Left ventricle myocardium inferior (tissue), 1 donor: ENCODE measurements around the gene ASTN2. TPM values are rescaled to one million over a fixed set of nuclear protein-coding genes. Genes with fewer than 3 reads are reported as not detected.

Experiments used
- DNase-seq: peaks from one replicate; pipeline ENCODE4 v3.0.0-alpha.2; 2020
- H3K27ac ChIP-seq: fragments of 200-600 bp; replicated peaks from 2 replicates; pipeline ENCODE4 v1.8.0; 2021
- H3K27me3 ChIP-seq: fragments of 200-600 bp; 2 replicates; pipeline ENCODE4 v1.8.0; 2021; ENCODE audit warnings: low read depth
- H3K36me3 ChIP-seq: fragments of 200-600 bp; 2 replicates; pipeline ENCODE4 v1.8.0; 2021
- H3K4me1 ChIP-seq: fragments of 200-600 bp; 2 replicates; pipeline ENCODE4 v1.8.0; 2021
- H3K4me3 ChIP-seq: fragments of 200-600 bp; 2 replicates; pipeline ENCODE4 v1.8.0; 2021; ENCODE audit warnings: mild to moderate bottlenecking, moderate library complexity
- H3K9me3 ChIP-seq: fragments of 200-600 bp; replicated peaks from 2 replicates; pipeline ENCODE4 v1.8.0; 2021
- intact Hi-C: fragments of 100-400 bp; cut with micrococcal nuclease; formaldehyde crosslinking; loops from one replicate; pipeline ENCODE4 v1.11.0; 2022
- total RNA-seq: library from RNA; stranded (reverse); fragmentation: NEBNext Ultra II Directional; extraction: Animal tissue kit (Norgen Biotek cat#: 25700); gene quantifications from one replicate; pipeline ENCODE4 v1.2.1, GENCODE V29; 2021
- TF ChIP-seq, protein P1 (sequence below): fragments of 200-600 bp; IDR thresholded peaks from 2 replicates; pipeline ENCODE4 v1.8.0; 2021; ENCODE audit warnings: antibody characterized with exemption, mild to moderate bottlenecking, borderline replicate concordance
- donor health status: DM: no; HTN: yes; CAD: no; lungs with severe emphysema.

ASTN2 gene
- total RNA-seq, 1 donor from 2014 or later, result 6.1 TPM

DNA sequence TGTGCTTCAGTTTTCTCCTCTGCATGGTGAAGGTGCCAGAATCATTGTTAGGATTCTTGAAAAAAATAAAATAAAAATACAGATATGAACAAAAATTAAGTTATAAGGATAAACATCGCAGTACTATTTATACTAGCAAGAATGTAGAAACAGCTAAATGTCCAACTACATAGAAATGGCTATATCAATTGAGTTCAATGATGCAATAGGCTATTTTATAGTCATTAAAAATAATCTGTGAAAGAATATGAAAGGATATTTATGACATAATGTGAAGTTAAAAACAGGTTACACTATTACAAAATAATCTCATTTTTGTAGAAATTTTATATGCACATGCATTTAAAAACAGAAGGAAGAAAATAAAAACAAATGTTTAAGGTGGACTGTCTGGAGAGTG, 926.5 kb downstream of the ASTN2 start:
- no peak for DNase-seq
- Histone ChIP-seq H3K27me3 (no peaks in the 10 kb centered on the region), H3K4me1 (no peaks in the 10 kb centered on the region), H3K9me3 (no peaks in the 10 kb centered on the region), H3K36me3 (peaks cover 3% of the 10 kb centered on the region), H3K27ac (no peak overlapping the region), H3K4me3 (no peak overlapping the region)
- intact Hi-C loops, result no loop called here
- TF ChIP-seq, protein P1, sequence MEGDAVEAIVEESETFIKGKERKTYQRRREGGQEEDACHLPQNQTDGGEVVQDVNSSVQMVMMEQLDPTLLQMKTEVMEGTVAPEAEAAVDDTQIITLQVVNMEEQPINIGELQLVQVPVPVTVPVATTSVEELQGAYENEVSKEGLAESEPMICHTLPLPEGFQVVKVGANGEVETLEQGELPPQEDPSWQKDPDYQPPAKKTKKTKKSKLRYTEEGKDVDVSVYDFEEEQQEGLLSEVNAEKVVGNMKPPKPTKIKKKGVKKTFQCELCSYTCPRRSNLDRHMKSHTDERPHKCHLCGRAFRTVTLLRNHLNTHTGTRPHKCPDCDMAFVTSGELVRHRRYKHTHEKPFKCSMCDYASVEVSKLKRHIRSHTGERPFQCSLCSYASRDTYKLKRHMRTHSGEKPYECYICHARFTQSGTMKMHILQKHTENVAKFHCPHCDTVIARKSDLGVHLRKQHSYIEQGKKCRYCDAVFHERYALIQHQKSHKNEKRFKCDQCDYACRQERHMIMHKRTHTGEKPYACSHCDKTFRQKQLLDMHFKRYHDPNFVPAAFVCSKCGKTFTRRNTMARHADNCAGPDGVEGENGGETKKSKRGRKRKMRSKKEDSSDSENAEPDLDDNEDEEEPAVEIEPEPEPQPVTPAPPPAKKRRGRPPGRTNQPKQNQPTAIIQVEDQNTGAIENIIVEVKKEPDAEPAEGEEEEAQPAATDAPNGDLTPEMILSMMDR, result no peak

DNA sequence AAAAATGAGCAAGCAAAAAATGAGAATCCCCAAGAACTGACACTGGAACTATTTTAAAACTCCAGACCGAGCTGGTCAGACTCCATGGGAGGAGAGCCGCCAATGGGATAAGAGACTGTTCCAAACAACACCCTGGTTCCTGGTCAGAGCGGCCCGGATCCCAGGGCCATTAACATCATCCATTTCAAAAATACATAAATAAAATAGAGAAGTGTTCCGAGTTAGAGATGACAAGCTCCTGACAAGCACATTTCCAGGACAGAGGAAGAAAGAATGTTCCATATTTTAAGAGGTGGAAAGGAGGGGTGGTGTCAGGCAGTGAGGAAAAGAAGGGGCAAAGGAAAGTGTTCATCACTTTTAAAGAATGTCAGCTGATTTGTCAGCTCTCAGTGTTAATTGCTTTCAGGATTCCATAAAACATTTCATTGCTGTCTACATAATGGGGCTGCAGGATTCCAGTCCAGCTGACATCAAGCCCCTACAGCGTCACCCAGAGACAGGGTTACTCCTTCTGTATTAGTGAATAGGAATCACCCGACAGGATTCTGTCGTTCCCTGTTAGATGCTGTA, 930.3 kb downstream of the ASTN2 start:
- TF ChIP-seq, protein P1, result no peak
- H3K27ac ChIP-seq, result no peak overlapping the region
- no peaks in the 10 kb centered on the region for H3K27me3 ChIP-seq
- peaks cover 3% of the 10 kb centered on the region for H3K36me3 ChIP-seq
- no peak overlapping the region for H3K4me3 ChIP-seq
- DNase-seq, result no peak
- H3K4me1 ChIP-seq, result no peaks in the 10 kb centered on the region
- intact Hi-C loops, result no loop called here
- H3K9me3 ChIP-seq, result no peaks in the 10 kb centered on the region

DNA sequence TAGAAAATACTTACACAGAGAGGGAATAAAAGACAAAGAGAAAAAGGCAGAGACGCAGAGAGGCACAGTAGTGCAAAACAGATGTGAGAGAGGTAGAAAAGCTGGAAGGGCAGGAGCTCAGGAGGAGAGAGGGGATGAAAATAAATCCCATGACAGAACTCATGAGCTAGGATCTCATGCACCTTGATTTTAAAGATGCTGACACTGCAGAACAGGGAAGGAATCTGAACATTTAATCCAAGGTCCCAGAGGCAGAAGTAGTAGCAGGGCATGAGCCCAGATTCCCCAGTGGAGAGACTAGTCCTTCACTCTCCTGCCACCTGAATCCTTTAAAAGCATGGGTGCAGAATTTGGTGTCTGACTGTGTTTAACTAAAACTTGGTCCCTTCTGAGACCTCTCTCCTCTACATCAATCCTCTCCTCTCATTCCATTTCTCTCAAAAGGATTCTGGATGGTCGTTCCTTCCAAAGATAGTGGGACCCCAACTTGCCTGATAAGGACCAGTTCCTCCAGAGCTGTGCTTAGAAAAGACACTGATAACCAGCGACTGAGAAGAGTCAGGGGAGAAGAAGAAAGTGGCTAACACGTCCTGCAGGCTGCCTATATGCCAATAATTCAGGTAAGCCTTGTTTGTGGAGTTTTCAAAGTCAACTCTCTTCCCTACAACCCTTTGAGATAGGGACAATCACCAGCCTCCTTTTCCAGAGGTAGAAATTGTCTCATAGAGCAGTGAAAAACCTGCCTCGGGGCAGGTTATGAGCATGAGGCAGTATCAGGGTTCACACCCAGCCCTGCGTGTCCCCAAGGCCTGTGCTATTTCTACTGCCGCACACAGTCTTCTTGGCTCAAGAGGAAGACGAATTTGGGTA, 931.0 kb downstream of the ASTN2 start:
- Histone ChIP-seq H3K9me3 (no peaks in the 10 kb centered on the region), H3K27me3 (no peaks in the 10 kb centered on the region), H3K4me1 (no peaks in the 10 kb centered on the region), H3K4me3 (no peak overlapping the region), H3K36me3 (peaks cover 3% of the 10 kb centered on the region), H3K27ac (no peak overlapping the region)
- no peak for DNase-seq
- TF ChIP-seq, protein P1, result no peak
- intact Hi-C loops, result no loop called here

DNA sequence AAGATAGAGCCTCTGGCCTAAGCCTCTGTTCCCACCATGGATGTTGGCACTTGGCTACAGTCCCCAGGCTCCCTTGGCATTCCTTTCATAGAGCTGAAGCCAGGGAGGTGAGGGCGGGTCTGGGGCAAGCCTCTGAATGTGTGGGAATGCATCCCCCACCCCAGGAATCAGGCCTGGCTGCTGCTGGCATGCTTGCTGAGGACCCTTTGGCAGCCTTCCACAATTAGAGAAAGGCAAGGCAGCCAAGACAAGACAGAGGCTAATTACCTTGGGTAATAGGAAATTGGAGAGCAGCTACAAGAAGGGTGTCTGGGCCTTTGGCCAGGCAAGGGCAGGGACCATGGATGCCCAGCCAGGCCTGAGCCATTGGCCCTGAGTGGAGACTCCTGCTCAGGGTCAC, 932.1 kb downstream of the ASTN2 start:
- intact Hi-C loops, result no loop called here
- TF ChIP-seq, protein P1, result no peak
- Histone ChIP-seq H3K4me1 (no peaks in the 10 kb centered on the region), H3K4me3 (no peak overlapping the region), H3K36me3 (peaks cover 3% of the 10 kb centered on the region), H3K27me3 (no peaks in the 10 kb centered on the region), H3K9me3 (no peaks in the 10 kb centered on the region), H3K27ac (no peak overlapping the region)
- no peak for DNase-seq

DNA sequence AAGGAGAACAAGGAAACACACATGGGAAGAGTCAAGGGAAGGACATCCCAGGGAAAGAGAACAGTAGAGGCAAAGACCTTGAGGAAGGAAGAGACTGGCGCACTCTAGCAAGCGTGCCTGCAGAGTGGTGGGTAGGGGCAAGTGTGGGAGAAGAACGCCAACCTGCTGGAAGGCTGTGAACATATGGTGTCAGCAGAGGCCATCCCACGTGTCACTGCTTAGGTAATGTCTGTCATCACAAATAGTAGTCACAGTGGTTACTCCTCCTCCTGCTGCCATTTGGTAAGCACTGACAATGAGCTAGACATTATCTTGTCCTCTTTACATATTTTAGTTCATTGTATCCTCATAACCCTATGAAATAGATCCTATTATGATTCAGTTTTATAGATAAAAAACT, 934.2 kb downstream of the ASTN2 start:
- TF ChIP-seq, protein P1, result no peak
- H3K27me3 ChIP-seq, result no peaks in the 10 kb centered on the region
- H3K27ac ChIP-seq, result no peak overlapping the region
- H3K4me3 ChIP-seq, result no peak overlapping the region
- no peaks in the 10 kb centered on the region for H3K9me3 ChIP-seq
- H3K4me1 ChIP-seq, result peaks cover 13% of the 10 kb centered on the region
- peaks cover 3% of the 10 kb centered on the region for H3K36me3 ChIP-seq
- intact Hi-C loops, result no loop called here
- DNase-seq, result no peak
